Measurements from ENCODE around the gene AGMAT.
"Not testable (repeated sequence)": the region's sequence is repeated elsewhere in the genome, so short reads cannot be mapped to it uniquely, and the experiment has no call there.

The AGMAT gene

DNA sequence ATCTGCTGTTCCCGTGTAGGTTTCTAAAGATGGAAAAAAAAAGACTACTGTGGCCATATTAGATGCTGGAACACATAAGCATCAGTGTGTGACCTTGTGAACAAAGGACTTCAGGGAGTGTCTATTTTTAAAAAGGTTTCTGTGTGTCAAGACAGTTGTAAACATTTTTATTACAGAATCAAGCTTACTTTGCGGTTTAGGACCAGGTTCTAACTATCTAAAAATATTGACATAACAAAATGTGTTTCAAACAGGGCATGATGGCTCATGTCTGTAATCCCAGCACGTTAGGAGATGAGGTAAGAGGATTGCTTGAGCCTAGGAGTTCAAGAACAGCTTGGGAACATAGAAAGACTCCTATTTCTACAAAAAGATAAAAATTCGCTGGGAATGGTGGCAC is 25.3 kb upstream of the AGMAT start:
- DNase-seq (ENCODE audit: low read depth) = no peak

DNA sequence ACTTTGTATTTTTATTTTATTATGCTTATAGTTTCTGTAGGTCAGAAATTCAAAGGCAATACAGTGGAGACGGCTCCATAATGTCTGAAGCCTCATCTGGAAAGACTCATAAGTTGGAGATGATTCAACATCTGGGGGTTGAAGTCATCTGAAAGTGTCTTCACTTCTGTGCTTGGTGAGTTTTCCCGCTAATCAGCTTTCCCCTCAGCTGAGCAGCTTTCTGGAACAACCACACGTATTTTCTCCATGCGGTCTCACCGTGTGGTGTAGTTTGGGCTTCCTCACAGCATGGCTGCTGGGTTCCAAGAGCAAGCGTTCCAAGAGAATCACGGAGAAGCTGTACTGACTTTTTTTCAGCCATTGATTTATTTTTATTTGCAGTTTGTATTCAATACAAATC is 24.8 kb upstream of the AGMAT start:
- no peak for DNase-seq (ENCODE audit: low read depth)

DNA sequence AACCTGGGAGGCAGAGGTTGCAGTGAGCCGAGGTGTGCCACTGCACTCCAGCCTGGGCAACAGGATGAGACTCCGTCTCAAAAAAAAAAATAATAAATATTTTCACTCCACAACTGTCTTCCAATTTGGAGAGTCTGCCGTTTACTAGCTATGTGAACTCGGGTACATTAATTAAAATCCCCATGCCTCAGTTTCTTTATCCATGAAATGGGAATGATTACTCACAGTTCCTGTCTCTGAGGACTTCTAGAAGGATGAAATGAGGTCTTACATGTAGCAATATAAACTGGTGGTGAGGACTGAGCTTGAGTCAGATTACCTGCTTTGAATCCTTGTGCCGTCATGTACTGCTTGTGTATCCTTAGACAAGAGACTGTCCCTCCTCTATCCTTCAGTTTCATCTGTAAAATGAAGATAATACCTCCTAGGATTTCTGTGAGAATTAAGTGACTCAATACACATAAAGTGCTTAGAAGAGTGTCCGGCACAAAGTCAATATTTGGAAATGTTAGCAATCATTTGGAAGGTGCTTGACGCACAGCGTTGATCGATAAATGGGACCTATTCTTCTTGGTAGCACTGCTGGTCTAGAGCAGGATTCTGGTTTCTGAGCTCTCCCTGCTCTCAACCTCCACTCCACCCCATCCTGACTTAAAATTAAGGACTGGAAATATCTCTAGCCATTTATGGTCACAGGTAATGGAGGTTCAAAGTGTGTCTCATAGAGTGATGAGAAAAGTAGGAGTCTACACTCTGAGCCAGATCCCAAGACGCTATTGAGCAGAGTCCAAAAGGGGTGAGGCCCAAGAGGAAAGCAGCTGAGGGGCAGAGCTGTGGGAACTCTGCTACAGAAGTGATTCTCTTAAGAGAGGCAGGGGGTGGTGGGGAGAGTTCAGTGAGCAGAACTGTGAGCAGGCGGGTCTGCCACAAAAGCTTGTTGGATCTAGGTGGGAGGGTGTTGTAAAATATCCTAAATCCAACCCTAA is 20.8 kb upstream of the AGMAT start:
- no peak for DNase-seq (ENCODE audit: low read depth)

DNA sequence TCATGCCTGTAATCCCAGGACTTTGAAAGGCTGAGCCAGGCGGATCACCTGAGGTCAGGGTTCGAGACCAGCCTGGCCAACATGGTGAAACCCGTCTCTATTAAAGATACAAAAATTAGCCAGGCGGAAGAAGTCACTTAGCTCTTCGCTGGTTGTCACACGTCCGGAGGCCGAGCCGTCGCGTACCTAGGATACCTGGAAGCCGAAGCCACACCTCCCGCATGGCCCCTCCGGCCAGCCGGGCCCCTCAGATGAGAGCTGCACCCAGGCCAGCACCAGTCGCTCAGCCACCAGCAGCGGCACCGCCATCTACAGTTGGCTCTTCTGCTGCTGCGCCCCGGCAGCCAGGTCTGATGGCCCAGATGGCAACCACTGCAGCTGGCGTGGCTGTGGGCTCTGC is 19.5 kb upstream of the AGMAT start:
- not testable (repeated sequence) for DNase-seq (ENCODE audit: low read depth)

DNA sequence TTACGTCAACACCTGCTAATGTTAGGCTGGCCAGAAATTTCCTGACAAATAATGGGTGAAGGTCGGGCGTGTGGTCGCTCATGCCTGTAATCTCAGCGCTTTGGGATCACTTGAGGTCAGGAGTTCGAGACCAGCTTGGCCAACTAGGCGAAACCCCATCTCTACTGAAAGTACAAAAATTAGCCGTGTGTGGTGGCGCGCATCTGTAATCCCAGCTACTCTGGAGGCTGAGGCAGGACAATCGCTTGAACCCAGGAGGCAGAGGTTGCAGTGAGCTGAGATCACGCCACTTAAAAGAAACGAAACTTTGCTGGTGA is 19.1 kb upstream of the AGMAT start:
- DNase-seq (ENCODE audit: low read depth) = not testable (repeated sequence)

DNA sequence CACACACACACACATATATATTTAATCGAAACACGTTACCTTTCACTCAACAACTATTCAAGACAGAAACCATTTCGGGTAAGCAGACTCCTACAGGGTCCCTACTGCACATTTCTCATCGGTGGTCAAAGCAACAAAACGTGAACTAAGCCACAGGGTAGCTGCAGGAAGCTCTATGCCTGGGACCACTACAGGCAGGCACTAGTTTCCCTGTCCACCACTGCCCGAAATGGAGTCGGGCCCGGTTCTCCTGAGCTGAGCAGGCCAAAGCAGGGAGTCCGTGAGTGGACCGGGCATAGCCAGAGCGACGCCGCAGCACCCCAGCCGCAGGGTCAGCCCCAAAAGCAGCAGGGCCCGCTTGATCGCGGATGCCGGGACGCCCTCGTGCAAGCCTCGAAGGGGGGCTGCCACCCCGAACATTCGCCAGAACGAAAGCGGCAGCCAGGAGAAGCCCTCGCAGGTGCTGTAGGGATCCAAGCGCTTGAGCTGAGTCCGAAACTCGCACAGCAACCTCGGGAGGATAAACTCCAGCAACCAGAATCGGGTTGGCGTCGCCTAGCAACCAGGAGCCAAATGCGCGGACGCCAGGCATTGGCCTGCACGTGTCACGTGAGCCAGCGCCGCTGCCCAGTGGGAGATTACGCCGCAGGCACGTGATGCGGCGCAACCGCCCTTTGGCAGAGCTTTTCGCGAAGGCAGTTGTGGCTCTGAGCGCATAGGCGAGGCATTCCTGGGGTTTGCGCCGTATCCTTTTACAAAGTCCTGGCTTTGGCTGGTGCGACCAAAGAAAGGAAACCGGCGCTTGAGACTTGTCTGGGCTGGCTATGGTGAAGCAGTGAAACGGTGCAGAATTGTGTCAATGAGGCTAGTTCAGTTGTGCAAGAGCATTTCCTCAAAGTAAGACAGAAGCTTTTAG is 18.5 kb upstream of the AGMAT start:
- DNase-seq (ENCODE audit: low read depth) = peak; percentile 84

DNA sequence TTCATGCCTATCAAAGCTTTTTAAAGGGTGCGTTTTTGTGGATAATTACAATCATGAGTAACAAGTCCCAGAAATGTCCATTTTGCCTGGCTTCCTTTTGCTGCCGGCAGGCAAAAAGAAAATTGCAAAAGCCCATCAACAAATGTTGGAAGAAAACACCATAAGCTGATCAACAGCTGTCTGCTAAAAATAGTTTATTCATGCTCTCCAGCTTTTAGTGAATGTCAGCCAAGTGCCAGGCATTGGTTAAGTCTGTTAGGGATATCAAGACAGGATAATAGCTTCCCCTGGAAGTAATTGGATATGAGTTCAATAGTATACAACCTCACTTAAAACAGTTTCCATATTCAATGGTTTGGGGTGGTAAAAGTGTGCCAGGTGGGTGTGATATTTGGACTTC is 13.6 kb upstream of the AGMAT start:
- no peak for DNase-seq (ENCODE audit: low read depth)

DNA sequence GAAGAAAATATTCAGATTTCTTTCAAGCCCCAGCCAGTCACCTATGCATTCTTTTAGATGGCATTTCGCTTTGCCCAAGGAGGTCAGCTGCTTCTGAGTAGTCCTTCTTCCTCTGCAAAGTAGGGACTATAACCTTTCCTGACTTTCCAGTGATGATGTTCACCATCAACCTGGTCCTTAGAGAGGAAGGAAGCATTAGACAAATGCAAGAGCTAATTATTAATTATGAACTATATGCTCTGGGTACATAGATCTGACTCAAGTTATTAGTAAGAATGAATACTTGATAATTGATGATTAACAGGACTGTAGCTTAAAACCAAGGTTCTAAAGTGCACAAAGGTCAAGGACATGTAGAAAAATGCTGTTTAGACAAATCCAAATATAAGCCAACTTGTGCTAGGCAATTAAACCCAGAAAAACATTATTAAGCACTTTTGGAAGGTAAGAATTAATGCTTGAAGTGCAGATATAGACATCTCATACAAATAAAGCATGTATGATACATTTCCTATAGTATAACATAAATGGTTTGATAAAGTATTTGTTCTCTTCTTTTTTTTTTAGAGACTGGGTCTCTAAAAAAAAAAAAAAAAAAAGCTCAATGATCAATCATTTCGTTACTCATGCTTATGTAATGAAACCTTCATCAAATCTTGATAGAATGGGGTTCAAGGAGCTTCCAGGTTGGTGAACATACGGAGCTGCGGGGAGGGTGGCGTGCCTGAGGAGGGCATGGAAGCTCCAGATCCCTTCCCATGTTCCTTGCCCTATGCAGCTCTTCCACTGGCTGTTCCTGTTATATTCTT is 11.2 kb upstream of the AGMAT start:
- DNase-seq (ENCODE audit: low read depth) = no peak

DNA sequence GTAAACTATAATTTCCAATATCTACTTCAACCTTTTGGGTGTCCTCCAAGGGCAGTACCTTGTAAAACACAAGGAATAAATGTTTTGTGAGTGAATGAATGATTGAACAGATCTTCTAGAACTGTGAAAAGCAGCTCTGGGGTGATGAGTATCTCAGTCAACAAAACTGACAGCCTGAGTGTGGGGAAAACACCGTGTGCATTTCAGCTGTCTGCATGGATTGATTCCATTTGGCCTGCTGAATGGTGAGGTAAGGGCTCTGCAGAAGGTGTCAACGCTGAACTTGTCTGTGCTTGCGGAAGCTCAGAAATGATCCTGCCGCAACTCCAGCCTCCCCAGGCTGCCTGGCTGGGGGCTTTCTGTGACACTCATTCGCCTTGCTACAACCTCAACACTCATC is 7.4 kb upstream of the AGMAT start:
- DNase-seq (ENCODE audit: low read depth) = no peak

DNA sequence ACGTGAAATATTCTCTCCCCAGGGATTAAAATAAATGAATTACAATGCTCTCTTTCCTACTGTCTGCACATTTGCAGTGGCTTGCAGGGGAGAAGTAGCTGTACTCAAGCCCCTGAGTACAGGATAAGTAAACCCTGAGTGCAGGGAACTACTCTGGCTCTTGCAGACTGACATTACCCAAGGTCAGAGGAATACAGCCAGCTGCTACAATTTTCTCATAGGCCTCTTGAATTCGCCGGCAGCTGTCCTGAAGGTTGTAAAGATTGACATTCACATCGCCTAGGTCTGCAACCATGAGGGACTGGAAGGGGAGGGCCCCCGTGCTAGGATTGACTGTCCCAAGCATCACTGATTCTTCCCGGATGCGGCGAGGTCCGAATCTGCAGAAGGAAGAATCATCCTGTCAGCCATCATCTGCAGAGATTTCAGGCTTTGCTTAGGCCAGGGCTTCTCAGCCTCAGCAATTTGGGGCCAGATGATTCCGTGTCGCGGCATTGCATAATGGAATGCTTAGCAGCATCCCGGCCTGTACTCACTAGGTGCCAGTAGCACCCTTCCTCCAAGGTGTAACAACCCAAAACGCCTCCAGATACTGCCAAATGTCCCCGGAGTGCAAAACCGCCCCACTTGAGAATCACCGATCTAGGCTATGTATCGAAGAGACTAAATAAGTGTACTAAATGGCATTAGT is 1.7 kb downstream of the AGMAT start:
- DNase-seq (ENCODE audit: low read depth) = no peak

DNA sequence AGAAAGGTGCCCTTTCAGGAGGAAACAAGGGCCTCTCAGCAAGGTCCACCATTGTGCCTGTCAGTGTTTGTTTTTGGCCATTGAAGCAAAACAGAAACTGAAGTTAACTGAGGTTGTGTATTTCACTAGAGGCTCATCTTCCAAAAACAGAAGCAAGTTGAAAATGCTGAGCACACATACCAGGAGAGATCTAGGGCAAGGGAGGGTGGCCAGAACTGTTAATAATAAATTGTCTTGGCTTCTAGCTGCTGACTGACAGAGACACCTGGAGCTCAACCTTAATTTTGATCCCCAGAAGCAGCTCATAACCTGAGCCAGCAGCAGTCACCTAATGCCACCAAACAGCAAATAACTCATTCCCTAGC is 5.2 kb downstream of the AGMAT start:
- DNase-seq (ENCODE audit: low read depth) = no peak

DNA sequence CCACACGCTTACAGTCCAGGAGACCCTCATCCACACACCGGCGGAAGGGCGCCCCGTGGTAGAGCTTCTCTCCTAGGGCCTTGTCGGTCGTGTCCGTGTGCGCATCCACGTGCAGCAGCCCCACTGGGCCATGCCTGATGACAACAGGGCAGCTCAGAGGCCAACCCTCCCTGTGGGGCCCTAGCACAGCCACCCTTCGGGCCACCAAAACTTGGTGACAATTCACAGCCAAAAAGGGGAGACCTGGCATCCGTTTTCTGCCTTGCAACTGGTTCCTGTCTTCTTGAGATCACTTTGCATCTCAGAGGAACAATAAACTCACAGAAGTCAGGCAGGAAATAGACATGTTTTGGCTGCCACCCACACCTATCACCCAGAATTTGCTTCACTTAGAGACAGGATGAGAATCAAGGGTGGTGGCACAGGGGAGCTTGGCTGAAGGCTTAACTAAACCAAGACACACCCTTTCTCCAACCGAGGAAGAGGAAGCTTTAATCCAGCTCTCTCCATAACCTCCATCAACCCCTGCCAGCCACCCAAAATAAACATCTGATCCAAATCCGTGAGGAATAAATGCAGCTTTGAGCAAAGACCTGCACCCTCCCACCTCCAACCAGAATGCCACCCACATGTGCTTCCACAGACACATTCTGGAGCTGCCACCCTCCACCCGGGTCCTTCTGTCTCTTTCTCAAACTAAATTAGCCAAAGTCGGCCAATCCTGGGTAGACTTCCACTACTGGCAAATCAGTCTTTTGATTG is 5.7 kb downstream of the AGMAT start:
- DNase-seq (ENCODE audit: low read depth) = no peak

DNA sequence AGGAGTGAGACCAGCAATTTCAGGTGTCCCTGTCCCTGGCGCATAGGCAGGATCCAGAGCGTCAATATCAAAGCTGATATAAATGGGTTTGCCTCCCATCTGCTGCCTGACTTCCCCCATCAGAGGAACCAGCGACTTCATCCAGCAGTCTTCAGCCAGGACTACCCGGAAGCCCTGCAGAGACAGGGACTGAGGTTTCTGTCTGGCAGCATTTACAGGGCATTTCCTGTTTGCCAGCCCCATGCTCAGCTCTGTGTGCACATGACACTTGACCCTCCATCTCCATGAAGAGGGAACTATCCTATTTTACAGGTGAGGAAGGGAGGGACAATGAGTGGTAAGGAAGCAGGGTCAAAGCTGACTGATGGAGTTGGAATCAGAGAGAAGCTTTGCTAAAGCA is 7.2 kb downstream of the AGMAT start:
- no peak for DNase-seq (ENCODE audit: low read depth)

DNA sequence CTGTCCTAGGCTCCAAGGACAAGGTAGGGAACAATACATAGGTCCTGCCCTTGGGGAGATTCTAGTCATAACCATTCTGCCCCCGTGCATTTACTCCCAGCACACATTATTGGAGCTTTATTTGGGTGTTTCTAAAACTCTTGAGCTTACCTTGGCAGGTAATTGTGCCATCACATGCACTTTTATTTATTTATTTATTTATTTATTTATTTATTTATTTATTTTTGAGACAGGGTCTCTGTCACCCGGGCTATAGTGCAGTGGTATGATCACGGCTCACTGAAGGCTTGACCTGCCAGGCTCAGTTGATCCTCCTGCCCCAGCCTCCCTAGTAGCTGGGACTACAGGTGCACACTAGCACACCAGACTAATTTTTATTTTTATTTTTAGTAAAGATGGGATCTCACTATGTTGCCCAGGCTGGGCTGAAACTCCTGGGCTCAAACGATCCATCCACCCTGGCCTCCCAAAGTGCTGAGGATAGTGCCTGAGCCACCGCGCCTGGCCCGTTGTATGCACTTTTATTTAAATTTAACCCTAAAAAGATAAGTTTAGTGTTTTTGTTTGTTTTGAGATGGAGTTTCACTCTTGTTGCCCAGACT is 9.2 kb downstream of the AGMAT start:
- no peak for DNase-seq (ENCODE audit: low read depth)

DNA sequence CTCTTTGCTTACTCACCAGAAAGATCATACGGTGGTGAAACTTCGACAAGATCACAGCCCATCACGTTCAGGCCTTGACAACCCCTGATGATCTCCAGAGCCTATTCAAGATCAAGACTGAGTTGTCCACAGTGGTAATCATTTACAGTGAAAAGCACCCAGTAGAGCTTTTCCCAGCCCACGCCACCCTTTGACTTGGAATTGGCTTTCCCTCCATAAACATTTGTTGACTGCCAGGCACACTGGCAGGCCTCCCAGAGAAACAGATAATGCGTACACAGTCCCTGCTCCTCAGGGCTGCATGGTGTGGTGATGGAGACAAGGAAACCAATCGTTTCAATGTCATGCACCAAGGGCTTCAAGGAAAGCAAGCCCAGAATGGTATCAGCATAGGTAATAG is 10.1 kb downstream of the AGMAT start:
- no peak for DNase-seq (ENCODE audit: low read depth)

DNA sequence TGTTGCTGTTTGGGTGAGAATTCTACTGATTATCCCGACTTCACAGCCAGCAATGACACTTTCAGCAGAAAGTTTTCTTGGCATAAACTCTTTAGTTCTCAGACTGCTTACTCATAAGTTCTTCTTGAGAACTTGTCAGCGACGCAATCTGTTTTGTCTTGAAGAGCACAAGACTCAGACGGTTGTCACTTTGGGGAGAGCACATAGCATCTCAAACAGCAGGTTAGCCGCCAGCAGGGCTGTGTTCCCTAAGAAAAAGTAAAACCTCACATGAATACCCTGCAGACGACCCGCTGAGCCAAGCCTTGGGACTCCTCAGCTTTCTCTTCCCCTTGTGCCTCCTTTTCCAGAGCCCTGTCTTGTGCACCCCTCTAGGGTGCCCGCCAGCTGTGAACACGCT is 11.4 kb downstream of the AGMAT start:
- DNase-seq (ENCODE audit: low read depth) = no peak

DNA sequence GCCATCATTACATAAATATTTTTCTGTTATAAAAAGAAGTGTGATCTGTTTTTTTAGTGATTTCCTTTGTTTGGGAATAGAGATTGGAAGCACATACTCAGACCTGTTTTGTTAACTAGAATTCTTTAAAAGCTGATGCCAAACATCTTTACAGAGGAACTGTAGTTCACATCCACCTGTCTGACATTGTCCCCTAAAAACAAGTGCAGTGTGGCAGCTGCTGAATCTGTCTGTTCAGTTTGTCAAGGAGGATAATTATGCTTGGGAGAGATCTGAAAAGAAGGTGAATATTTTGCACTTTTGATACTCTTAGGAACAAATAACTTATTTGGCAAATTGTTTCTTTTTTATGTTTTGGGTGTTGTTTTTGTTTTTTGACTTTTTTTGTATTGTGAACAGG is 13.6 kb downstream of the AGMAT start:
- DNase-seq (ENCODE audit: low read depth) = no peak

DNA sequence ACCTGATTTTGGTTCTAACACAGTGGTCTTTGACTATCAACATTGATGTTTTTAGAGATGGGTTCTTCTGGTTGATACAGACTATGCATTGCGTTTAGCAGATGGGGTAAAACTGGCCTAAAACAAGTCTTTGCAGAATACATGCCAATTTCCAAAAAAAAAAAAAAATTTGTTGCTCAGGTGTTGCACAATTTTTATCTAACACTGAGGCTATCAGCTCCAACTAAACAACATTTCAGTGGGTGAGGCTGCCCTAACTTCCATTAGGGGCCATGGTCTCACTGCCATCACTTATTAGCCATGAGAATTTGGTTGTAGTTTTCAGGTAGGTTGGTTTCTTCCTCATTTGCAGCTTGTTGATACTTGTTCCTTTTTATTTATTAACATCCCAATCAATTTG is 14.0 kb downstream of the AGMAT start:
- no peak for DNase-seq (ENCODE audit: low read depth)

DNA sequence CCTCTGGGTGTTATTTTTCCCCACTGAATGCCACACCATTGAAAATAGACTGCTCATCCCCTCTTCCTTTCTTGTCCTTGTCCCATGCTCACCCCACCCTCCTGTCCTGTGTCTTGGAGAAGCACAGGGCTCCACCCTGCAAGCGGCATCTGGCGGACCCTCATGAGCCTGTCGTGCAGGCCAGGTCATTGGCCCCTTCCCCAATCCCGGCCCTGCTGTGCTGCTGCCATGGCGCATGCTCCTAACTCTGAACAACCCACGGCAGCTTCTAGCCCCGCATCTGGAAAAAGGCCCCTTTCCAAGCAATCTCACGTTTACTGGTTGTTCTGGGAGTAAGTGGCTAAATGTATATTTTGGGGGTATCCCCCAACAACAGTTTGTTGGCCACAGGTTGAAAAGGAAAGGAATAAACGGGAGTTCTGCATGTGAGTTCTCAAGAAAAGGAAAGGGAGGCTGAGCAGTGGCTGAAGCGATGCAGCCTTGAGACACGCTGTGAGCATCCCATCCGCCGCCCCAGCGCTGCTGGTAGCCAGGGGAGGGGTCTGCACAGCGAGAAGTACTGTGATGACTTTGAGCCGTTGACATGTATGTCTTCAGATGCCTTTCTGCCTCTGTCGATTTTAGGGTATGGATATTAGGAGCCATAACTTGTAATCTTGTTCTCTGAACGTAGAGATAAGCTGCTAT is 16.3 kb downstream of the AGMAT start:
- no peak for DNase-seq (ENCODE audit: low read depth)

Data from stimulated activated CD8-positive, alpha-beta memory T cell treated with anti-CD3 and anti-CD28 coated beads, Interleukin-7, amount 100 ng/mL, for 24 hours (primary cell).